ENCODE measurements around the gene AHI1. TPM values are rescaled to one million over a fixed set of nuclear protein-coding genes. Genes with fewer than 3 reads are reported as not detected.

Gene AHI1
- total RNA-seq, 2 experiments from 2014 or later = 21.1 to 27.5 TPM

DNA sequence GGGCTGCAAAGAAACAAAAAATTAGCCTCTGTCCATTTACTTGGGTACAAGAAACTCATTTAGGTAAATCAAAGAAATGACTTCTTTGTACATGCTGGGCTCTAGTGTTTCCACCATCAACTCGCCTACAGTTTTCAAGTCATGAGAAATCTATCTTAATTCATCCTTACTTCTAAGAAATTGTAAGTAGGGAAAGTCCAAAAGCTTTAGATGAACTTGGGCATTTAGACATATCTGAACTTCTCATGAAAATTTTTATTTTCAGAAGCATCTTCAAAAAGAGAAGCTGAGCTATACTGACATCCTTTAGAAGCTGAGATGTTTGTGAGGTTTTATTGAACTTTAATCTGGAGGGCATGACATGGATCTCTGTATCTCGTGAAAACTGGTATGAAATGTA, 199.1 kb downstream of the AHI1 start:
- H3K36me3 ChIP-seq (ENCODE audit: insufficient read depth, low read length) = no peaks in the 10 kb centered on the region
- TF ChIP-seq, protein P1, sequence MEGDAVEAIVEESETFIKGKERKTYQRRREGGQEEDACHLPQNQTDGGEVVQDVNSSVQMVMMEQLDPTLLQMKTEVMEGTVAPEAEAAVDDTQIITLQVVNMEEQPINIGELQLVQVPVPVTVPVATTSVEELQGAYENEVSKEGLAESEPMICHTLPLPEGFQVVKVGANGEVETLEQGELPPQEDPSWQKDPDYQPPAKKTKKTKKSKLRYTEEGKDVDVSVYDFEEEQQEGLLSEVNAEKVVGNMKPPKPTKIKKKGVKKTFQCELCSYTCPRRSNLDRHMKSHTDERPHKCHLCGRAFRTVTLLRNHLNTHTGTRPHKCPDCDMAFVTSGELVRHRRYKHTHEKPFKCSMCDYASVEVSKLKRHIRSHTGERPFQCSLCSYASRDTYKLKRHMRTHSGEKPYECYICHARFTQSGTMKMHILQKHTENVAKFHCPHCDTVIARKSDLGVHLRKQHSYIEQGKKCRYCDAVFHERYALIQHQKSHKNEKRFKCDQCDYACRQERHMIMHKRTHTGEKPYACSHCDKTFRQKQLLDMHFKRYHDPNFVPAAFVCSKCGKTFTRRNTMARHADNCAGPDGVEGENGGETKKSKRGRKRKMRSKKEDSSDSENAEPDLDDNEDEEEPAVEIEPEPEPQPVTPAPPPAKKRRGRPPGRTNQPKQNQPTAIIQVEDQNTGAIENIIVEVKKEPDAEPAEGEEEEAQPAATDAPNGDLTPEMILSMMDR (IDR thresholded peaks at IDR 0.05) = no peak
- DNase-seq (no peak), ATAC-seq (ENCODE audit: poor library complexity) (no peak)
- intact Hi-C loops (cut with DNase I, micrococcal nuclease) = no loop called here
- H3K4me1 Mint-ChIP-seq (ENCODE audit: low read depth) = no peaks in the 10 kb centered on the region
- no peaks in the 10 kb centered on the region for H3K27me3 ChIP-seq (ENCODE audit: control insufficient read depth in 1 of 2, insufficient read depth in 2 of 2, low read length in 2 of 2)
- H3K4me1 ChIP-seq (ENCODE audit: insufficient read depth, low read length) = no peaks in the 10 kb centered on the region
- ChIA-PET CTCF (no interaction called here), POLR2A (no interaction called here)
- H3K27ac ChIP-seq (ENCODE audit: low read depth in 1 of 2, low read length in 2 of 2) = no peak overlapping the region
- H3K9me3 Mint-ChIP-seq = peaks cover 2% of the 10 kb centered on the region
- H3K27me3 Mint-ChIP-seq = no peaks in the 10 kb centered on the region
- H3K27ac Mint-ChIP-seq = no peak overlapping the region
- H3K9me3 ChIP-seq (ENCODE audit: control insufficient read depth in 1 of 2, insufficient read depth in 1 of 2, low read length in 2 of 2) = peaks cover 0 to 3% of the 10 kb centered on the region in 2 experiments
- no peak overlapping the region for H3K4me3 Mint-ChIP-seq
- no peak overlapping the region for H3K4me3 ChIP-seq (ENCODE audit: low read length)
- peaks cover 13% of the 10 kb centered on the region for H3K36me3 Mint-ChIP-seq (ENCODE audit: low read depth)

DNA sequence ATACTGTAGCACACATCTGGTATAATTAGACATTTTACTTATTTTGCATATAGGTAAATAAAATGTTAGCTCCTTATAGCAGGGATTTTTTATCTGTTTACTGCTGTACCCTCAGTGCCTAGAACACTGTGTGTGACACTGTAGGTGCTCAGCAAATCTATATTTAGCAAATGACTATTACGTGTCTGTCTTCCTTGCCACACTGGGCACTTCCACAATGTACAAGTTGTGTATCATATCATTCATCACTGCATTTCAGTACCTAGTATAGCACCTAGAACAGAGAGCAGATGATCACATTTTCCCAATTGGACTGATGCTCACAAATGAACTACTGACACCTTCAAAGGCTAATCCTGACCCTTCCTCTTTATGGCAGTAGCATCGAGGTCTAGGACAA, 200.8 kb downstream of the AHI1 start:
- Mint-ChIP-seq H3K4me1 (ENCODE audit: low read depth) (no peaks in the 10 kb centered on the region), H3K27me3 (no peaks in the 10 kb centered on the region), H3K9me3 (no peaks in the 10 kb centered on the region), H3K4me3 (no peak overlapping the region), H3K36me3 (ENCODE audit: low read depth) (peaks cover 13% of the 10 kb centered on the region), H3K27ac (no peak overlapping the region)
- no peaks in the 10 kb centered on the region for H3K9me3 ChIP-seq (ENCODE audit: control insufficient read depth in 1 of 2, insufficient read depth in 1 of 2, low read length in 2 of 2)
- no peak overlapping the region for H3K27ac ChIP-seq (ENCODE audit: low read depth in 1 of 2, low read length in 2 of 2)
- no peaks in the 10 kb centered on the region for H3K36me3 ChIP-seq (ENCODE audit: insufficient read depth, low read length)
- ChIA-PET POLR2A (no interaction called here), CTCF (no interaction called here)
- intact Hi-C loops (cut with DNase I, micrococcal nuclease) = no loop called here
- TF ChIP-seq, protein P1 (IDR thresholded peaks at IDR 0.05) = no peak
- DNase-seq (no peak), ATAC-seq (ENCODE audit: poor library complexity) (no peak)
- no peaks in the 10 kb centered on the region for H3K27me3 ChIP-seq (ENCODE audit: control insufficient read depth in 1 of 2, insufficient read depth in 2 of 2, low read length in 2 of 2)
- H3K4me3 ChIP-seq (ENCODE audit: low read length) = no peak overlapping the region
- no peaks in the 10 kb centered on the region for H3K4me1 ChIP-seq (ENCODE audit: insufficient read depth, low read length)

DNA sequence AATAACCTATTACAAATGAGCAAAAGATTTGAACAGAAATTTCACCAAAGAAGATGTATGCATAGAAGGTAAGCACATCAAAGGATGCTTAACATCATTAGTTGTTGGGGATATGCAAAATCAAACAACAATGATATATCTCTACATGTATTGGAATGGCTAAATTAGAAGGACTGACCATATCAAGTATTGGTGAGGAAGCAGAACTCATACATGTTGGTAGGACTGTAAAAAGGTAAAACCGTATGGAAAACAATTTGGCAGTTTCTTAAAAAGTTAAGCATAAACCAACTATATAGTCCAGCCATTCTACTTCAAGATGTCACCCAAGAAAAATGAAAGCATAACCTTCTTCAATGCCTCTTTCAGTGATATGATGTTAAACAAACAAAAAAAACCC, 202.5 kb downstream of the AHI1 start:
- DNase-seq = no peak
- H3K4me3 ChIP-seq (ENCODE audit: low read length) = no peak overlapping the region
- no peaks in the 10 kb centered on the region for H3K4me1 ChIP-seq (ENCODE audit: insufficient read depth, low read length)
- no peak for ATAC-seq (ENCODE audit: poor library complexity)
- TF ChIP-seq, protein P1 (IDR thresholded peaks at IDR 0.05) = no peak
- Mint-ChIP-seq H3K36me3 (ENCODE audit: low read depth) (peaks cover 6% of the 10 kb centered on the region), H3K4me3 (no peak overlapping the region), H3K27ac (no peak overlapping the region), H3K9me3 (no peaks in the 10 kb centered on the region), H3K4me1 (ENCODE audit: low read depth) (no peaks in the 10 kb centered on the region), H3K27me3 (no peaks in the 10 kb centered on the region)
- ChIA-PET CTCF (no interaction called here), POLR2A (no interaction called here)
- no peak overlapping the region for H3K27ac ChIP-seq (ENCODE audit: low read depth in 1 of 2, low read length in 2 of 2)
- no peaks in the 10 kb centered on the region for H3K27me3 ChIP-seq (ENCODE audit: control insufficient read depth in 1 of 2, insufficient read depth in 2 of 2, low read length in 2 of 2)
- no peaks in the 10 kb centered on the region for H3K36me3 ChIP-seq (ENCODE audit: insufficient read depth, low read length)
- intact Hi-C loops (cut with DNase I, micrococcal nuclease) = no loop called here
- no peaks in the 10 kb centered on the region for H3K9me3 ChIP-seq (ENCODE audit: control insufficient read depth in 1 of 2, insufficient read depth in 1 of 2, low read length in 2 of 2)

Data from CD4-positive, alpha-beta T cell (primary cell).